Type B pancreatic cell (in vitro differentiated cells): ENCODE results near the gene SPATA22. TPM values are rescaled to one million over a fixed set of nuclear protein-coding genes. Genes with fewer than 3 reads are reported as not detected.

ENCODE experiments used
- DNase-seq: peaks from one replicate; pipeline ENCODE4 v3.0.0; 2021; ENCODE audit warnings: mixed read lengths; ENCODE audit not compliant: unreplicated experiment; ENCODE audit errors: extremely low spot score
- H3K27ac Mint-ChIP-seq: 2 replicates; pipeline ENCODE4 v1.8.0; 2021; ENCODE audit warnings: mild to moderate bottlenecking, mixed read lengths
- H3K27me3 Mint-ChIP-seq: 2 replicates; pipeline ENCODE4 v1.8.0; 2021; ENCODE audit warnings: mixed read lengths
- H3K36me3 Mint-ChIP-seq: 2 replicates; pipeline ENCODE4 v1.8.0; 2021; ENCODE audit warnings: mixed read lengths
- H3K4me1 Mint-ChIP-seq: one replicate; pipeline ENCODE4 v1.8.0; 2021; ENCODE audit warnings: mixed read lengths; ENCODE audit not compliant: unreplicated experiment
- H3K4me3 Mint-ChIP-seq: 2 replicates; pipeline ENCODE4 v1.8.0; 2021; ENCODE audit warnings: mild to moderate bottlenecking, mixed read lengths
- H3K9me3 Mint-ChIP-seq: 2 replicates; pipeline ENCODE4 v1.8.0; 2021; ENCODE audit warnings: mixed read lengths
- total RNA-seq: library from RNA; stranded (reverse); gene quantifications from 2 replicates; pipeline ENCODE4 v1.2.1, GENCODE V29; 2021; ENCODE audit warnings: low replicate concordance
- TF ChIP-seq, protein P1 (sequence below): fragments of 200-600 bp; sonication (generic); conservative IDR thresholded peaks from 2 replicates; pipeline ENCODE4 v1.5.0; 2021; ENCODE audit warnings: antibody characterized with exemption, mild to moderate bottlenecking

SPATA22 gene
- total RNA-seq, 1 donor from 2014 or later = not detected

DNA sequence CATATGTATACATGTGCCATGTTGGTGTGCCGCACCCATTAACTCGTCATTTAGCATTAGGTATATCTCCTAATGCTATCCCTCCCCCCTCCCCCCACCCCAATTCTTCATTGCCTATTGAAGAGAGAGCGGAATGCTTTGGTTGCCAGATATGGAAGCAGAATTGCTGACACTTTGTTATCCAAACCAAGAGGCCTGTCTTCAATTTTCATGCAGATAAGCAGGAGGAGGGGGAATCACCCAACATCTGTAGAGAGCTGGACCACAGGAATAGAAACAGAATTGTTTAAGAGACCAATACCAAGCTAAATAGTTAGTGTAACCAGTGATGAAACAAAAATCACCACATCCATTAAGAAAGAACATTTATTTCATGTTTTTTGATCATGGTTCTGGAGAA lies 11.2 kb upstream of the SPATA22 start:
- Mint-ChIP-seq H3K4me1 (no peaks in the 10 kb centered on the region), H3K9me3 (no peaks in the 10 kb centered on the region), H3K27ac (no peak overlapping the region), H3K4me3 (no peak overlapping the region), H3K36me3 (no peaks in the 10 kb centered on the region), H3K27me3 (peaks cover 10% of the 10 kb centered on the region)
- TF ChIP-seq, protein P1, sequence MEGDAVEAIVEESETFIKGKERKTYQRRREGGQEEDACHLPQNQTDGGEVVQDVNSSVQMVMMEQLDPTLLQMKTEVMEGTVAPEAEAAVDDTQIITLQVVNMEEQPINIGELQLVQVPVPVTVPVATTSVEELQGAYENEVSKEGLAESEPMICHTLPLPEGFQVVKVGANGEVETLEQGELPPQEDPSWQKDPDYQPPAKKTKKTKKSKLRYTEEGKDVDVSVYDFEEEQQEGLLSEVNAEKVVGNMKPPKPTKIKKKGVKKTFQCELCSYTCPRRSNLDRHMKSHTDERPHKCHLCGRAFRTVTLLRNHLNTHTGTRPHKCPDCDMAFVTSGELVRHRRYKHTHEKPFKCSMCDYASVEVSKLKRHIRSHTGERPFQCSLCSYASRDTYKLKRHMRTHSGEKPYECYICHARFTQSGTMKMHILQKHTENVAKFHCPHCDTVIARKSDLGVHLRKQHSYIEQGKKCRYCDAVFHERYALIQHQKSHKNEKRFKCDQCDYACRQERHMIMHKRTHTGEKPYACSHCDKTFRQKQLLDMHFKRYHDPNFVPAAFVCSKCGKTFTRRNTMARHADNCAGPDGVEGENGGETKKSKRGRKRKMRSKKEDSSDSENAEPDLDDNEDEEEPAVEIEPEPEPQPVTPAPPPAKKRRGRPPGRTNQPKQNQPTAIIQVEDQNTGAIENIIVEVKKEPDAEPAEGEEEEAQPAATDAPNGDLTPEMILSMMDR = no peak
- DNase-seq = no peak

DNA sequence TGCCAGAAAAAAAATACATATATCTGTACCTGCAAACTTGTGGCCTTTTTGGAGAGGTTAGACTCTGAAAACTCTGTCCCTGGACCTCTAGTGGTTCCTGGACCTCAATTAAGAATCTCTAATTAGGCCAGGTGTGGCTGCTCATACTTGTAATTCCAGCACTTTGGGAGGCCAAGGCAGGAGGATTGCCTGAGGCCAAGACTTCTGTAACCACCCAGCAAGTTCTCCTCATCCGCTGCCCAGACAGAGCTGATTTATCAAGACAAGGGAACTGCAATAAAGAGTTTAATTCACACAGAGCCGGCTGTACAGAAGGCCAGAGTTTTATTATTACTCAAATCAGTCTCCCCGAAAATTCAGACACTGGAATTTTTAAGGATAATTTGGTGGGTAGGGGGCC lies 8.4 kb upstream of the SPATA22 start:
- H3K27ac Mint-ChIP-seq = no peak overlapping the region
- TF ChIP-seq, protein P1 = no peak
- H3K36me3 Mint-ChIP-seq = no peaks in the 10 kb centered on the region
- H3K4me3 Mint-ChIP-seq = no peak overlapping the region
- peaks cover 8% of the 10 kb centered on the region for H3K27me3 Mint-ChIP-seq
- H3K9me3 Mint-ChIP-seq = no peaks in the 10 kb centered on the region
- no peak for DNase-seq
- peaks cover 13% of the 10 kb centered on the region for H3K4me1 Mint-ChIP-seq

DNA sequence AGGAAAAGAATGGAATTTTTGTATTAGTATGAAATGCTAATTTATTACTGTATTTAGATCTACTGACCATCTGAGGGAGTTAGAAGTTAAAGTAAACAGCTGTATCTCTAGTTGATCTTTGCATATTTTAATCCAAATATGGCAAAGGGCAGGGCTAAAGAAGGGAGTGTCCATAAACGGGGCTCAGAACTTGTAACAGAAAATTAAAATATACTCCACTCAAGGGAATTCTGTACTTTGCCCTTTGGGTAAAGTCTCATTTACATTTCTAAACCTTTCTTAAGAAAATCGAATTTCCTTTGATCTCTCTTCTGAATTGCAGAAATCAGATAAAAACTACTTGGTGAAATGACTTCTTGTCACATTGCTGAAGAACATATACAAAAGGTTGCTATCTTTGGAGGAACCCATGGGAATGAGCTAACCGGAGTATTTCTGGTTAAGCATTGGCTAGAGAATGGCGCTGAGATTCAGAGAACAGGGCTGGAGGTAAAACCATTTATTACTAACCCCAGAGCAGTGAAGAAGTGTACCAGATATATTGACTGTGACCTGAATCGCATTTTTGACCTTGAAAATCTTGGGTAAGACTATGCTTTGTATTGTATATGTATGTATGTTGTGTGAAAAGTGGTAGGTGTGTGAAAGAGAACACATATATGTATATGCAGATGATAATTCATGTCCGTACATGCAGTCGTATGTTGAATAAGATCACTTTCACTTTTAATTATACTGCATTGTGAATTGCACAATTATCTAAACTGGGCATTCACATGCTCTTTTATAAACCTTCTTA lies 4.4 kb upstream of the SPATA22 start, which contains the start of gene ASPA:
Gene ASPA (plus strand): TSS at position 186 of the 799 bp plus-strand sequence. CDS start 163 bp downstream, at position 349.
- Mint-ChIP-seq H3K4me3 (peak within 1 kb of the TSS; percentile 7), H3K9me3 (no peaks in the 10 kb centered on the region), H3K27me3 (peaks cover 5% of the 10 kb centered on the region), H3K4me1 (peaks cover 16% of the 10 kb centered on the region), H3K27ac (peak within 1 kb of the TSS; percentile 15), H3K36me3 (no peaks in the 10 kb centered on the region)
- TF ChIP-seq, protein P1 = no peak
- no peak for DNase-seq

DNA sequence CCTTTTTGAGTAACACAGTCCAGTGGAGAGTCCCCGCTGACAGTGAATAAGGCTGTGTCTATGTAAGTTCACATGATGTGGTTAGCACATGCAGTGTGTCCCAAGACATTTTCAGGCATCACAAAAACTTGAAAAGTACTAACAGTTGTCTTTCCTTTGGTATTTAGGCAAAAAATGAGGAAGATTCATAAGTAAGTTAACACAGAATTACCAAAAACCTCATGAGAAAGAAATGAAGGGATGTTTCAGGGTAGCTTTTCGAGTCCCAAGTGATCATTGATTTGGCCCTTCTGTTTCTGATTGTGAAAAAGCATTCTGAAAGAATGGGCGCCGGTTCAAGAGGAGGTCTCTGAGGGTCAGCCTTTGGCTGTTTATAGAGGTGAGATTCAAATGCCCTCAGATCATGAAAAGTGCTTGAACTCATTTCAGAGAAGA lies 3.6 kb upstream of the SPATA22 start:
- TF ChIP-seq, protein P1 = no peak
- no peak overlapping the region for H3K4me3 Mint-ChIP-seq
- DNase-seq = no peak

DNA sequence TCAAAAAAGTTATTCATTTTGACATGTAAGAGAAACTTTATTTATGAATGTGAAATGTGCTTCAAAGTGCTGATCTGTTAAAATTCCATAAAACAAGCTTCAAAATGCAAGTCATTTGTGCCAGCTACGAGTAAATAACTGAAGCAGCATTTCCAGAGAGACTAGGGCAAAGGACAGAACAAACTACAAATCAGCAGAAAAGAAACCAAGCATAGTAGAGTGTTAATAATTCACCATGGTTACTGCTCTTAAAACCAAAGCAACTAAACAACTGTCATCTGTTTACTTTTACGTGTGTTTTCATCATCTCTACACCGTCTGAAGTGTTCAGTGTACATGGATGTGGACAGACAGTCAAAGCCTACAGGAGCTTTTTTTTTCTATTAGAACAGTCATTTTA lies 2.6 kb upstream of the SPATA22 start:
- TF ChIP-seq, protein P1 = no peak
- peak overlapping the region; percentile 11 for H3K27ac Mint-ChIP-seq

More for the DNA sequence above, 3.6 kb upstream of the SPATA22 start:
- H3K27me3 Mint-ChIP-seq = peaks cover 5% of the 10 kb centered on the region
- H3K36me3 Mint-ChIP-seq = no peaks in the 10 kb centered on the region
- no peaks in the 10 kb centered on the region for H3K9me3 Mint-ChIP-seq
- peak overlapping the region; percentile 11 for H3K27ac Mint-ChIP-seq
- H3K4me1 Mint-ChIP-seq = peaks cover 16% of the 10 kb centered on the region

More for the DNA sequence above, 2.6 kb upstream of the SPATA22 start:
- Mint-ChIP-seq H3K27me3 (peaks cover 5% of the 10 kb centered on the region), H3K4me1 (peaks cover 16% of the 10 kb centered on the region), H3K36me3 (no peaks in the 10 kb centered on the region), H3K9me3 (no peaks in the 10 kb centered on the region), H3K4me3 (no peak overlapping the region)
- DNase-seq = no peak
